BLaER1 (cell line): ENCODE data around the gene SNRK.

Experiments
- H3K27ac ChIP-seq: shearing (Covaris generic); formaldehyde crosslinking; 2 replicates; pipeline ENCODE4 v1.8.1; 2022
- H3K27me3 ChIP-seq: shearing (Covaris generic); formaldehyde crosslinking; 2 replicates; pipeline ENCODE4 v1.8.1; 2022
- H3K36me3 ChIP-seq: shearing (Covaris generic); formaldehyde crosslinking; 2 replicates; pipeline ENCODE4 v1.8.1; 2022
- H3K4me1 ChIP-seq: shearing (Covaris generic); formaldehyde crosslinking; 2 replicates; pipeline ENCODE4 v1.8.1; 2022
- H3K4me2 ChIP-seq: shearing (Covaris generic); formaldehyde crosslinking; 2 replicates; pipeline ENCODE4 v1.8.1; 2022
- H3K4me3 ChIP-seq: shearing (Covaris generic); formaldehyde crosslinking; 2 replicates; pipeline ENCODE4 v1.8.1; 2022
- H3K9ac ChIP-seq: shearing (Covaris generic); formaldehyde crosslinking; 2 replicates; pipeline ENCODE4 v1.8.1; 2022
- H3K9me3 ChIP-seq: shearing (Covaris generic); formaldehyde crosslinking; 2 replicates; pipeline ENCODE4 v1.8.1; 2022
- H4K20me1 ChIP-seq: shearing (Covaris generic); formaldehyde crosslinking; 2 replicates; pipeline ENCODE4 v1.8.1; 2022
- Cebpa-rat ChIP-seq: shearing (Covaris generic); IDR thresholded peaks from 2 replicates; pipeline ENCODE4 v1.8.1; 2022

SNRK gene

DNA sequence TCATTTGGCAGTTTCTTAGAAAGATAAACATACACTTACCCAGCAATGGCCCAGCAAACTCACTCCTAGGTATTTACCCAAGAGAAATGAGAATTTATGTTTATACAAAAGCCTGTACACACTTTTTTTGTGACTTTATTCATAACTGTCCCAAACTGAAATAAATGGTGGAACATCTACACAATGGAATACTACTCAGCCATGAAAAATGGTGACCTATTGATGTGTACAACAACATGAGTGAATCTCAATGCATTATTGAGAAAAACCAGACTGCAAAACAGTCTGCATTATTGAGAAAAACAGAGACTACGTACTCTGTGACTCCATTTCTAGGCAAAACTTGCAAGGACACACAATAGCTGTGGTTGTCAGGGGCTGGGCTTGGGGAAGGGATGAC, 37.2 kb downstream of the SNRK start:
- Histone ChIP-seq H3K36me3 (peaks cover 29% of the 10 kb centered on the region), H3K27ac (no peak overlapping the region), H3K4me3 (no peak overlapping the region), H3K9me3 (peaks cover 19% of the 10 kb centered on the region), H3K9ac (no peak overlapping the region), H3K4me2 (no peak overlapping the region), H3K4me1 (no peaks in the 10 kb centered on the region), H3K27me3 (no peaks in the 10 kb centered on the region), H4K20me1 (peaks cover 55% of the 10 kb centered on the region)
- TF ChIP-seq Cebpa-rat, result no peak

DNA sequence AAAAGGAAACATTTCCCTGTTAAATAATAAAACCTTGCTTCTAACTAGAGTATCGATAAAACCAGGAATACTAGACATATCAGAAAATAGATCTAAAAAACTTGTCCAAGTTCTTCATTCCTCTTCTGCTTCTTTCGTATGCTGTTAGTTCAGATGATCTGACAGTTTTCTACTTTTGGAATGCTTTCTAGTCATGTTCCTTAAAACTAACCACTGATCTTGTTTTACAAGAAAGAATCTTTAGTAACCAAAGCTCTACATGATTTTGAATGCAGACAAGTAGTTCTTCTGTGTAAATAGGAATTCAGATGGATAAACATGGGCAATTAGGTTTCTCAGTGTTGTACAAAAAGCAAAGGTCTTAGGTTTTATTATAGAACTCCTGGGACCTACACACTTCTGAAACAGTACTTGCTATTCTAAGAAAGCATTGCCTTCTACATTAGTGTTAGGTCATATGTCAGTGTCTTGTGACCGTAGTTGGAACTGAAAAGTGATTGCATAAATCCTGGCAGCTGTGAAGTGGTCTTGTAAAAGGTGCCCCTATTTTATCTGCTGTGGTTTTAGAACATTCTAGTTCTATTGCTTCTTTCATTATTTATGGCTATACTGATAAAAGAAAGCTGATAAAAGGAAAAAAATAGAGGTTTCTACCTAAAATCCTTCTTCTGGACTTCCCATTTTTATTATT, 40.7 kb downstream of the SNRK start:
- Histone ChIP-seq H3K27me3 (no peaks in the 10 kb centered on the region), H3K36me3 (peaks cover 18% of the 10 kb centered on the region; the same call in 1 of the 2 replicates), H3K4me3 (no peak overlapping the region), H4K20me1 (peaks cover 66% of the 10 kb centered on the region), H3K27ac (no peak overlapping the region), H3K9me3 (peaks cover 21% of the 10 kb centered on the region), H3K4me2 (no peak overlapping the region), H3K4me1 (no peaks in the 10 kb centered on the region), H3K9ac (no peak overlapping the region)
- TF ChIP-seq Cebpa-rat, result no peak

DNA sequence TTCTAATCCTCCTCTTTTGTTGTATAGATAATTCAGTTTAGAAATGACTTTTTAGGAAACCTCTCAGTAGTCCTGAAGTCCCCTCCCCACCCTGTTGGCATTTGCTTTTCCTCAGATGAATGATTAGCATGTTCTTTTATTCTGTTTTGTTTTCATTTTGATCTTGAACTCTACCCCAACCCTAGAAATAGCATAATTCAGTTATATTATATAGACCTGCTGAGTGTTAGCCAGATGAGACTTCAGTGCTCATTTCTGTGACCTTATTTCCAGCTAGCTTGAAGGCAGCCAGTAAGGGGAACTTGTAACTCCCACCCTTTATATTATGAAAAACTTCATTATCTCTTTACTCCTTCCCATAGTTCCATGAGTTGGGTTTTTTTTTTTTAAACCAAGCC, 41.2 kb downstream of the SNRK start:
- Histone ChIP-seq H3K27me3 (no peaks in the 10 kb centered on the region), H3K9ac (no peak overlapping the region), H4K20me1 (peaks cover 66% of the 10 kb centered on the region), H3K4me3 (no peak overlapping the region), H3K27ac (no peak overlapping the region), H3K9me3 (peaks cover 20% of the 10 kb centered on the region), H3K36me3 (peaks cover 23% of the 10 kb centered on the region), H3K4me1 (no peaks in the 10 kb centered on the region), H3K4me2 (no peak overlapping the region)
- TF ChIP-seq Cebpa-rat, result no peak

DNA sequence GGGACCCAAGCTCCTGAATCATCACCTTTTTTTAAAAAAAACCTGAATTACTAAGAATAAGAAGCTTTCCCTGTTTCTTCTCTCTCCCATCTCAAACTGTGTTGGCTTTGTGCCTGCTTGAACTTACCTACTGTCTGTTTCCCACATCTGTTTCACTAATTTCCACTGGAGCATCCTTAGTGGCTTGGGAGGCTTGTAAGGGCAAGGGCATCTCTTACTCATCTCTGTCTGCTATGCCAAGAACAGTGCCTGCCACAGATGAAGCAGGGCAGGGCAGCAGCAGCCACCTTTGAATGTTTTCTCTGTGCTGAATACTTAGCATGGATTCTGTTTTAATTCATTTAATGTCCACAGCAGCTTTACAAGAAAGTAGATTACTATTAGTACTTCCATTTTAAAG, 42.3 kb downstream of the SNRK start:
- no peaks in the 10 kb centered on the region for H3K4me1 ChIP-seq
- peaks cover 65% of the 10 kb centered on the region for H4K20me1 ChIP-seq
- no peak for TF ChIP-seq Cebpa-rat
- peaks cover 20% of the 10 kb centered on the region for H3K9me3 ChIP-seq
- H3K4me2 ChIP-seq, result no peak overlapping the region
- peaks cover 34% of the 10 kb centered on the region for H3K36me3 ChIP-seq
- H3K27ac ChIP-seq, result no peak overlapping the region
- no peak overlapping the region for H3K4me3 ChIP-seq
- no peaks in the 10 kb centered on the region for H3K27me3 ChIP-seq
- H3K9ac ChIP-seq, result no peak overlapping the region

DNA sequence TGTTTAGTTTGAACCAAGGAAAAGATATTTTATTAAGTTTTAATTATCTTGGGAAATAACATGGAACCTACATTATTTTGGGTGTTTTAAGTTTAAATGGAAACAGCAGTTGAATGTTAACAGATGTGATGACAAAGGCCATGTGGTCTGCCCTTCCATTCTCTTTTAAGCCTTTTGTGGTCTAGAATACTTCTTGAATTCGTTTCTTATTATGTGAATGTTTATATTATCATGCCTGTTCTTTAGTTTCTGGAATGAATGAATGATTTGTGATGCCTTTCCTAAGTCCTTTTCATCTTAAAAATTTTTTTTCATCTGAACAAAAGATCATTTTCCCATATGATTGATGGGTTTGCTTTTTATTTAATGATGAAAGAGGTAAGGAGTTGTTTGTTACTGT, 44.6 kb downstream of the SNRK start:
- no peak for TF ChIP-seq Cebpa-rat

DNA sequence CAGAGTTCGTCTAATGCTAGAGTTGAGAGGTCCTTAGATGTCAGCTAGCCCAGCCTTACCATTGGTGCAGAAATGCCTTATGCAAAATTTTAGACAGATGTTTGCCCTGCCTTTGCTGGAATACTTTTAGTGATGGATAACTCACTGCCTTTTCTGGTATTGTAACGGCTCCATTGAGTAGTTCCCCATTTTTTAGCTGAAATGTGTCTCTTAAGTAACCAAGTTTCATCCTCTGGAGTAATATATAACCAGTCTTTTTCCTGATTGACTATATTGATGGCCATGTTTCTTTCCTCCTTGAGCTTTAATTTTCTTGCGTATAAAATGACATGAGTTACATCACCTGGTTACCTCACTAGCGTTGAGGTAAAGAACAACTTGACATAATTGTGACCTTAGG, 45.0 kb downstream of the SNRK start:
- no peak overlapping the region for H3K4me3 ChIP-seq
- peaks cover 39% of the 10 kb centered on the region for H4K20me1 ChIP-seq
- peaks cover 61% of the 10 kb centered on the region for H3K36me3 ChIP-seq
- H3K27me3 ChIP-seq, result no peaks in the 10 kb centered on the region
- TF ChIP-seq Cebpa-rat, result no peak
- no peak overlapping the region for H3K9ac ChIP-seq
- H3K4me1 ChIP-seq, result no peaks in the 10 kb centered on the region
- no peak overlapping the region for H3K27ac ChIP-seq
- H3K9me3 ChIP-seq, result peaks cover 47% of the 10 kb centered on the region
- no peak overlapping the region for H3K4me2 ChIP-seq

More for the DNA sequence above, 44.6 kb downstream of the SNRK start:
- Histone ChIP-seq H3K36me3 (peaks cover 57% of the 10 kb centered on the region), H3K4me3 (no peak overlapping the region), H3K27ac (no peak overlapping the region), H3K4me2 (no peak overlapping the region), H3K9me3 (peaks cover 43% of the 10 kb centered on the region), H3K4me1 (no peaks in the 10 kb centered on the region), H3K27me3 (no peaks in the 10 kb centered on the region), H3K9ac (no peak overlapping the region), H4K20me1 (peaks cover 43% of the 10 kb centered on the region)

DNA sequence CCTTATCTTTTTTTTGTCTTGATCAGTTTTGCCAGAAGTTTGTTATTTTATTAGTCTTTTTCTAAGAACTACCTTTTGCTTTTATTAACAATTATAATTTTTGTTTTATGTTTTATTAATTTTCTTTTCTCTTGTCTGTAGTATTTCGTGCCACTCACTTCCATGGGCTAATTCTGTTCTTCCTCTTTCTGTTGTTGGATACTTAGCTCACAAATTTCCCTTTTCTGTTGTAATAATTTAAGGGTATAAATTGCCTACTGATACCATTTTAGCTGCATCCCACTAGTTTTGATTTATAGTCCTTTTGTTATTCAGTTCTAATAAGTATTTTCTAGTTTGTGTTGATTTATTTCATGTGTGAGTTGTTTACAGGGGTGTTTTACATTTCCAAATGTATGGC, 48.6 kb downstream of the SNRK start:
- Histone ChIP-seq H3K9me3 (peaks cover 64% of the 10 kb centered on the region), H3K4me1 (no peaks in the 10 kb centered on the region), H3K4me3 (no peak overlapping the region), H4K20me1 (peaks cover 11% of the 10 kb centered on the region; the same call in 1 of the 2 replicates), H3K27me3 (no peaks in the 10 kb centered on the region), H3K36me3 (peaks cover 83% of the 10 kb centered on the region), H3K27ac (no peak overlapping the region), H3K4me2 (no peak overlapping the region), H3K9ac (no peak overlapping the region)
- TF ChIP-seq Cebpa-rat, result no peak

DNA sequence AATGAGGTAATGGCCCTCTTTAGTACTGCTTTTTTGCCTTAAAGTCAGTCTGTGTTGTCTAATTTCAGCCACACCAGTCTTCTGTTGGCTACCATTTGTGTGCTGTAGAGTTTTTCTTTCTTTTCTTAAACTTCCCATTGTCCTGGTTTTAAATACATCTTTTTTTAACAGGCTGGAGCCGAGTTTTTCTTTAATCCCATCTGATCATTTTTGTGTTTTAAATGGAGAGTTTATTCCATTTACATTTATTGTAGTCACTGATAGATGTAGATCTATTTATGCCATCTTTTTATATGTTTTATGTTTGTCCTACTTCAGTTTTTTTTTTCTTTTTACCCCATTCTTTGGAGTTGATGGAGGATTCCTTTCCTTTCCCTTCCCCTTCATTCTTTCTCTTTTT, 49.5 kb downstream of the SNRK start:
- no peak for TF ChIP-seq Cebpa-rat
- H4K20me1 ChIP-seq, result peaks cover 11% of the 10 kb centered on the region; the same call in 1 of the 2 replicates
- no peak overlapping the region for H3K4me3 ChIP-seq
- no peak overlapping the region for H3K9ac ChIP-seq
- no peaks in the 10 kb centered on the region for H3K27me3 ChIP-seq
- H3K4me2 ChIP-seq, result no peak overlapping the region
- H3K4me1 ChIP-seq, result no peaks in the 10 kb centered on the region
- peaks cover 92% of the 10 kb centered on the region for H3K36me3 ChIP-seq
- H3K27ac ChIP-seq, result no peak overlapping the region
- peaks cover 70% of the 10 kb centered on the region for H3K9me3 ChIP-seq

DNA sequence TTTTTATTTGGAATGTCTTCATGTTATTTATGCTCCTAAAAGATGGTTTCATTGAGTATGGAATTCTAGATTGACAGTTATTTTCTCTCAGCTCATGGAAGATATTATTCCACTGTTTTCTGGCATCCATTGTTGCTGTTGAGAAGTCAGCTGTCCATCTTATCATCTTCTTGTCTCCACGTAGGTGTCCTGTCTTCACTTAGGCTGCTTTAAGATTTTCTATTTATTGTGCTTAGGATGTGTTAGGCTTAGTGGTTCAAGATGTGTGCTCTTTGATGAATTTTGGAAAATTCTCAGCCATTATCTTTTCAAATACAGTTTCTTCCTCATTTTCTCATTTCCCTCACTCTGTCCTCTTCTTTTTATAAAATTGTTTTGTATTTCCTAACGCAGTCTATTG, 52.0 kb downstream of the SNRK start:
- Histone ChIP-seq H3K9ac (no peak overlapping the region), H4K20me1 (no peaks in the 10 kb centered on the region), H3K36me3 (peaks cover 97% of the 10 kb centered on the region), H3K4me1 (no peaks in the 10 kb centered on the region), H3K27me3 (no peaks in the 10 kb centered on the region), H3K4me3 (no peak overlapping the region), H3K4me2 (no peak overlapping the region), H3K27ac (no peak overlapping the region), H3K9me3 (peaks cover 67% of the 10 kb centered on the region)
- no peak for TF ChIP-seq Cebpa-rat

DNA sequence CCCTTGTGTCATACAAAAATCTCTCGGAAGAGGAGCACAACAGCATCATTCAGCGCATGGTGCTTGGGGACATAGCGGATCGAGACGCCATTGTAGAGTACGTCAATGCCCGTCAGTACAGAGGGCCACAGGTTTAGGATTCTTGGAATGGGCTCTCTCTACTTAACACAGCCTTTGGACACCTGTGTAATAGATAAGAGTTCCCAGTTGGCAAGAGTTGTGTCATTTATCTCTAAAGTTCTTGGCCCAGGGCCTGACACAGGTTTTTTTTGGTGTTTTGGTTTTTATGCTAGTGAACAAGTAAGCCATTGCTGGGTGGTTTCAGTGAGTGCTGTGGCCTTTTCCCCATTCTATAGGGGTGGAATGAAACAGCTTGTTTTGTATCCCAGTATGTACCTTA, 54.1 kb downstream of the SNRK start:
- Histone ChIP-seq H3K4me1 (no peaks in the 10 kb centered on the region), H3K27ac (no peak overlapping the region), H3K9me3 (peaks cover 46% of the 10 kb centered on the region), H3K27me3 (no peaks in the 10 kb centered on the region), H3K9ac (no peak overlapping the region), H3K4me3 (no peak overlapping the region), H4K20me1 (no peaks in the 10 kb centered on the region), H3K36me3 (peaks cover 97% of the 10 kb centered on the region), H3K4me2 (no peak overlapping the region)
- TF ChIP-seq Cebpa-rat, result no peak

DNA sequence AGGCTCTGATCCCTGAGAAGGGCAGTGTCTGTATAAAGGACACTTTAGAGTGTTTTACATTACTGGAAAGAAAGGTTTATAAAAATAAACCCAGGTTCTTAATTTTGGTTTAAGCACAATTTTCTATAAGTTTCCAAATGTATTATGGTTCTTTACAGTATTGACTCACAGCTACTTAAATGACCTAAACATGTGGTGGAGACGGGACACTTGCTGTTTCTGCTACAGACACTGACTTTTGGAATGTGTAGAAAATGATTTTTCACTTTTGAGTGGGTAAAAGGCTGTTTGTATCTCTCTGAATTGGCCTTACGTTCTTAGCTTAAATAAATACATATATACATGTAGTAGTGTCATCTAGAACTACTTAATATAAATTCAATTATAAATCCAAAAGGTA, 55.4 kb downstream of the SNRK start:
- Histone ChIP-seq H3K4me3 (no peak overlapping the region), H3K9me3 (peaks cover 32% of the 10 kb centered on the region), H3K27me3 (no peaks in the 10 kb centered on the region), H3K4me1 (no peaks in the 10 kb centered on the region), H3K27ac (no peak overlapping the region), H3K9ac (no peak overlapping the region), H4K20me1 (no peaks in the 10 kb centered on the region), H3K4me2 (no peak overlapping the region), H3K36me3 (peaks cover 96% of the 10 kb centered on the region)
- TF ChIP-seq Cebpa-rat, result no peak
